Stimulated activated CD8-positive, alpha-beta memory T cell treated with anti-CD3 and anti-CD28 coated beads, Interleukin-4, amount 100 ng/mL, for 24 hours (primary cell): ENCODE results near the gene NECTIN2.
"Not testable (repeated sequence)": the region's sequence is repeated elsewhere in the genome, so short reads cannot be mapped to it uniquely, and the experiment has no call there.

Source experiments
- DNase-seq: peaks from one replicate; pipeline ENCODE4 v3.0.0-alpha.2; 2020; ENCODE audit warnings: low read depth

The NECTIN2 gene

DNA sequence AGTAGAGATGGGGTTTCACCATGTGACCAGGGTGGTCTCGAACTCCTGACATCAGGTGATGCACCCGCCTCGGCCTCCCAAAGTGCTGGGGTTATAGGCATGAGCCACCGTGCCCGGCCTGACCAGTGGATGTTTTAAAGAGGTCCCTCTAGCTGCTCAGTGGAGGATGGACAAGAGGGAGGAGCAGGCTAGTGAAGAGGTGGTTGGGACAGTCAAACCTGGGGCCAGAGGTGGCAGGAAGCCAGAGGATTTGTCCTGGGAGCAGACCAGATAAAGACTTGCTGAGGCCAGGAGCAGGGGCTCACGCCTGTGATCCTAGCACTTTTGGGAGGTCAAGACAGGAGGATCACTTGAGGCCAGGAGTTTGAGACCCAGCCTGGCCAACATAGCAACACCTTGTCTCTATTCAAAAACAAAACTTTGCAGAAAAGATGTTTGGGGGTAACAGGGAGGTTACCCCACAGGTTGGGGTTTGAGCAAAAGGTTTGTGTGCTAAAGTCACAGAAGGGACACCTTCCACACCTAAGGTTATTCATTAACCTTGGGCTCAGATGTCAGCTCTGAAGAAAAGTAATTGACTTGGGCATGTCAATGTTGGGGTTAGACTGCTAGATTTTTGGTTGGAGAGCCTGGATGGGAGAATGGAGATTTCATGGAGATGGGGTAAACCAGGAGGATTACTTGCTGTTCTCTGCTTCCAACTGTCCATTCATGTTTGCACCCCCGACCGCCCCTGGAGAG is 28.2 kb upstream of the NECTIN2 start:
- DNase-seq = no peak

DNA sequence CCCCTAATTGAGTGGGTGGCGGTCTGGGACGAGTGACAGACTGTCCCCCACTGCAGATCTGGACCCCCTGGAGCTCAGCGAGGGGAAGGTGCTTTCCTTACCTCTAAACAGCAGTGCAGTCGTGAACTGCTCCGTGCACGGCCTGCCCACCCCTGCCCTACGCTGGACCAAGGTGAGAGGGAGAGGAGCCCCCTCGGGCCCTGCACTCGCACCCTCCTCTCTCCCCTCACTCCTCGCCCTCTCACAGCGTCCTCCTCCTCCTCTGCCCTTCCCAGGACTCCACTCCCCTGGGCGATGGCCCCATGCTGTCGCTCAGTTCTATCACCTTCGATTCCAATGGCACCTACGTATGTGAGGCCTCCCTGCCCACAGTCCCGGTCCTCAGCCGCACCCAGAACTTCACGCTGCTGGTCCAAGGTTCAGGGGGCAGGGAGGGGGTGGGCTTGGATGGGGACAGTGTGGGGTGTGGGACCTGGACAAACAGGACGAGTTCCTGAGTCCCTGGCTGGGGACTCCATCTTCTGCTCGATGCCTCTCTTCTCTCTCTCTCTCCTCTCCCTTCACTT is 27.5 kb upstream of the NECTIN2 start:
- DNase-seq = no peak

DNA sequence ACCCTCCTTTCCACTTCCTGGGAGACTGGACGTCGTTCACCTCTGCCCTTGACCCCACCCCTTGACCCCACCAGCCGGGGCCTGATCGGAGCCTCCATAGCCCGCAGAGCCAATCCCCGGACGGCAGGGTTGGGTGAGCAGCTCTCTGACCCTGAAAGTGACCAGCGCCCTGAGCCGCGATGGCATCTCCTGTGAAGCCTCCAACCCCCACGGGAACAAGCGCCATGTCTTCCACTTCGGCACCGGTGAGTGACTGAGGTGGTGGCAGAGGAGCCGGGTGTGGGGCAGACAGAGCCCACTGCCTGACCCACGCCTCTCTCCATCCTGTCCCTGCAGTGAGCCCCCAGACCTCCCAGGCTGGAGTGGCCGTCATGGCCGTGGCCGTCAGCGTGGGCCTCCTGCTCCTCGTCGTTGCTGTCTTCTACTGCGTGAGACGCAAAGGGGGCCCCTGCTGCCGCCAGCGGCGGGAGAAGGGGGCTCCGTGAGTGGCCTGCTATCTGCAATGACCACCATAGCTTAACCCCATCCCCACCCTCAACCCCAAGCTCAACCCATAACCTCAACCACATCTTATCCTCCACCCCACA is 26.8 kb upstream of the NECTIN2 start:
- DNase-seq = no peak

DNA sequence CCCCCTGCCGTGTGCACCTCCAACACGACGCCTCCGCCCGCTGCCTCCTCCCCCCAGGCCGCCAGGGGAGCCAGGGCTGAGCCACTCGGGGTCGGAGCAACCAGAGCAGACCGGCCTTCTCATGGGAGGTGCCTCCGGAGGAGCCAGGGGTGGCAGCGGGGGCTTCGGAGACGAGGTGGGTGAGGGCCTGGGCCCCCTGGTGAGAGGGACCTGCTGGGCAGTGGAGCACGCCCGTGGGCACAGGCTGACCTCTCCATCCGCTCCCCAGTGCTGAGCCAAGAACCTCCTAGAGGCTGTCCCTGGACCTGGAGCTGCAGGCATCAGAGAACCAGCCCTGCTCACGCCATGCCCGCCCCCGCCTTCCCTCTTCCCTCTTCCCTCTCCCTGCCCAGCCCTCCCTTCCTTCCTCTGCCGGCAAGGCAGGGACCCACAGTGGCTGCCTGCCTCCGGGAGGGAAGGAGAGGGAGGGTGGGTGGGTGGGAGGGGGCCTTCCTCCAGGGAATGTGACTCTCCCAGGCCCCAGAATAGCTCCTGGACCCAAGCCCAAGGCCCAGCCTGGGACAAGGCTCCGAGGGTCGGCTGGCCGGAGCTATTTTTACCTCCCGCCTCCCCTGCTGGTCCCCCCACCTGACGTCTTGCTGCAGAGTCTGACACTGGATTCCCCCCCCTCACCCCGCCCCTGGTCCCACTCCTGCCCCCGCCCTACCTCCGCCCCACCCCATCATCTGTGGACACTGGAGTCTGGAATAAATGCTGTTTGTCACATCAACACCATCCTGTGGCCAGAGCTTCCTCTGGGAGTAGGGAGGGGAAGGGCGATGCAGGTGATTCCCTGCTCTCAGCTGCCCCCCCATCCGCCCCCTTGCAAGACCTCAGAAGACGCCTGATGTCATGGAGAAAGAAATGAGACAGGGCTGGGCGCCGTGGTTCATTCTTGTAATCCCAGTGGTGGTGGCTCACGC is 25.2 kb upstream of the NECTIN2 start:
- no peak for DNase-seq

DNA sequence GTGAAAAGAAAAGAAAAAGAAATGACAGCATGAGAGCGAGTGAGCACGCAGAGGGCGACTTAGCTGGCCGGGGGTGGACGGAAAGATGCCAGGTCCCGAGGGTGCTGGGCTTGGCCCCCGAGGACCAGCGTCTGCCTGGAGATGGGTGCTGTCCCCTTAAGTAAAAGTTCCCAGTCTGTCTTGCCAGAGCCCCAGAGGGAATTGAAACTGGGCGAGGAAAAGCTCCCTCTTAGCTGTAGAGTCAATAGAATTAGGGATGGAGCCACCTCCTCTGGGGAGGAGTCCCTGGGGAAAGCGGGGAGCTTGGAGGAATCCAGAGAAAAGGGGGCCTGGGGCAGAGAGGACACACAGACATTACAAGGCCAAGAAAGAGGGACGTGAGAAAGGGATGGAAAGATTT is 23.9 kb upstream of the NECTIN2 start:
- no peak for DNase-seq

DNA sequence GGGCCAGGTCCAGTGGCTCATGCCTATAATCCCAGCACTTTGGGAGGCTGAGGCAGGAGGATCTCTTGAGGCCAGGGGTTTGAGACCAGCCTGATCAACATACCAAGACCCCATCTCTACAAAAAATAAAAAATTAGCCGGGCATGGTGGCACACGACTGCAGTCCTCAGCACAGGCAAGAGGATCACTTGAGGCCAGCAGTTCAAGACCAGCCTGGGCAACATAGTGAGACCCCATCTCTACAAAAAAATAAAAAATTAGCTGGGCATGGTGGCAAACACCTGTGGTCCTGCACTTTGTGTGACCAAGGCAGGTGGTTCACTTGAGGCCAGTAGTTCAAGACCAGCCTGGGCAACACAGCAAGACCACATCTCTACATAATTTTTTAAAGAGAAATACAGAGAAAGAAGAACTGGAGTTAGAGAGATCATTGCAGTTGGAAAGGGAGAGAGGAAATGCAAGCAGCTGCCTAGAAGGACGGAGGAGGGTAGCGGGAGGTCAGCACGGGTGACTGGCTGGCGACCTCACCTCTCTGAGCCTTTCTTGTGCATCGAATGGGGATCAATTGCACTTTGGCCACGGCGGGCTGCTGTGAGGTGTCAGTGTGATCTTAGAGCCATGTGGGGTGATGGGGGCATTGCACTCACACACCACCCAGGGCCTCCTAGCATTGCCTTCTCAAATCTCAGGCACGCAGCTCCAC is 23.3 kb upstream of the NECTIN2 start:
- DNase-seq = no peak

DNA sequence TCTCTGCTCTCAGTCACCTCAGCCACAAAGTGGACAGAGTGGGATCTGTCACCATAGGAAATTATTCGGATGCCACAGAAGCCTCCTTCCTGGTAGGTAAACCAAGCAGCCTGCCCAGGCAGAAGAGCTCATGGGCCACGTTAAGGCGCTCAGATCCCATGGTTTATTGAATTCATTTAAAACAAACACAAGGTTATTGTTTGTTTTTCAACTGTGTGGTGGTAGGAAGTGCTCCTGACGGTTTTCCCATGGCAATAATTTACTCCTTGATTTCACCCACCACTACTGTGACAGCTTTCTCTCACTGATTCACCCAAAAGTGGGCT is 22.8 kb upstream of the NECTIN2 start:
- no peak for DNase-seq

DNA sequence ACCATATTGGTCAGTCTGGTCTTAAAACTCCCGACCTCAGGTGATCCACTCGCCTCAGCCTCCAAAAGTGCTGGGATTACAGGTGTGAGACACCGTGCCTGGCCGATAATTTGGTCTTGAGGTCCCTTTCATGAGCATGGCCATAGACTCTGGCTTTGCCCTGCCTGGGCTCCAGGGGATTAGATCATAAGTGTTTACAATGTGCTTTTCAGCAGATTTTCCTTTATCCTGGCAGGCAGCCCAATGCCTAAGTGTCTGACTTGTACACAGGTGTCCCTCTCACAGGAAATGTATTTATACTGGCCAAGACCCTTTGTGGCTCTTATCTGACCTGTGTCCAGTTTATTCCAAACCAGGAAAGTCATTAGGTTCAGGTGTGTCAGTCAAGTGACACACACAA is 21.3 kb upstream of the NECTIN2 start:
- no peak for DNase-seq

DNA sequence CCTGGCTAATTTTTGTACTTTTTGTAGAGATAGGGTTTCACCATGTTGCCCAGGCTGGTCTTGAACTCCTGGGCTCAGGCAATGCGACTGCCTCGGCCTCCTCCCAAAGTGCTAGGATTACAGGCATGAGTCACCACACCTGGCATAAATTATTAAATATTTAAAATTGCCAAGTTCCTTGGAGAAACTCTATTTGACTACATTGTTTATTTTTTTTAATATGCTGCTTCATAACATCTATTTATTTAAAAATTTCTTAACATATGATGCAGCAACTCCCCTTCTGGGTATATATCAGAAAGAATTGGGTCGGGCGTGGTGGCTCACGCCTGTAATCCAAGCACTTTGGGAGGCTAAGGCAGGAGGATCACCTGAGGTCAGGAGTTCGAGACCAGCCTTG is 13.2 kb upstream of the NECTIN2 start:
- not testable (repeated sequence) for DNase-seq

DNA sequence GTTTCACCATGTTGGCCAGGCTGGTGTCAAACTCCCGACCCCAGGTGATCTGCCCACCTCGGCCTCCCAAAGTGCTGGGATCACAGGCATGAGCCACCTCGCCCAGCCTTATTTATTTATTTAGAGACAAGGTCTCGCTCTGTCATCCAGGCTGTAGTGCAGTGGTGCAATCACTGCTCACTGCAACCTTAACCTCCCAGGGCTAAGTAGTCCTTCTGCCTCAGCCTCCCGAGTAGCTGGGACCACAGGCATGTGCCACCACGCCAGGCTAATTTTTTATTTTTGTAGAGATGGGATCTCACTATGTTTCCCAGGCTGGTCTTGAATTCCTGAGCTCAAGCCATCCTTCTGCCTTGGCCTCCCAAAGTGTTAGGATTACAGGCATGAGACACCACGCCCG is 11.7 kb upstream of the NECTIN2 start:
- DNase-seq = not testable (repeated sequence)

DNA sequence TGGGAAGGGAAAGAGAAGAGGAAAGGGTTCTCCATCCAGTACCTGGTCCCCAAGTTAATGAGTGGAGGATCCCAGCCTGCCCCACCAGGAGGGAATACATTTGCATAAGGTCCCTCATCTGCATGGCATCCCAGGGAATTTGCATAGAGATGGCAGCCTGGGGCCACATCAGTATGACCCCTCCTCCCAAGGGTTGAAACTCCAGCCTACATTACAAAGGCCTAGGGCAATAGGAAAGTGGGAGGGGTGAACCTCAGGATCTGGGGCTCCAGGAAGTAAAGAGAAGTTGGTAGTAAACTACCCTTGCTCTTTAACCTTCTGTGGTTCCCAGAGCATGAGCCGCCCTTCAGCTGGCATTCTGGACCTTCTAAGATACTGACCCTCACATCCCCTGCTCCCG is 6.8 kb upstream of the NECTIN2 start:
- DNase-seq = no peak

DNA sequence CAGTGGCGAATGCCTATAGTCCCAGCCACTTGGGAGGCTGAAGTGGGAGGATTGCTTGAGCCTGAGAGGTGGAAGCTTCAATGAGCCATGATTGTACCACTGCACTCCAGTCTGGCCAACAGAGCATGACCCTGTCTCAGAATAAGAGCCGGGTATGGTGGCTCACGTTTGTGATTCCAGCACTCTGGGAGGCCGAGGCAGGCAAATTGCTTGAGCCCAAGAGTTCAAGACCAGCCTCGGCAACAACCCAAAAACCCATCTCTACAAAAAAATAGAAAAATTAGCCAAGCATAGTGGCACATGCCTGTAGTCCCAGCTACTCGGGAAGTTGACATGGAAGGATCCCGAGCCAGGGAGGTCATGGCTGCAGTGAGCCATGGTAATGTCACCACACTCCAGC is 5.3 kb upstream of the NECTIN2 start:
- no peak for DNase-seq

DNA sequence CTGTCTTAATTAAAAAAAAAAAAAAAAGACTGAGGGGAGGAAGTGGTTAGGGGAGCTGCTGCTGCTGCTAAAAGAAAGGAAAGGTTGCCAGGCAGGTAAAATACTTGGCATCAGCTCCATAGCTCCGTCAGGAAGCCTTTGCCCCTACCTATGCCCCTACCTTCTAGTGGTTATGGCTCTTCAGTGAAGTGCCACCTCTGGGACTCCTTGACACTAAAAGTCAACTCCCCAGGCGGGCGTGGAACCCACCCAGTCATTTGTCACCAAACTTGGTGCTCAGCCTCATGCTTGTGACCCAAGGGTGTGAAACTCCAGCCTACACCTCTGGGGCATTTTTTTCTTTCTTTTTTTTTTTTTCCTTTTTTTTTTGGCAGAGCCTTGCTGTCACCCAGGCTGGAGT is 4.9 kb upstream of the NECTIN2 start:
- no peak for DNase-seq

DNA sequence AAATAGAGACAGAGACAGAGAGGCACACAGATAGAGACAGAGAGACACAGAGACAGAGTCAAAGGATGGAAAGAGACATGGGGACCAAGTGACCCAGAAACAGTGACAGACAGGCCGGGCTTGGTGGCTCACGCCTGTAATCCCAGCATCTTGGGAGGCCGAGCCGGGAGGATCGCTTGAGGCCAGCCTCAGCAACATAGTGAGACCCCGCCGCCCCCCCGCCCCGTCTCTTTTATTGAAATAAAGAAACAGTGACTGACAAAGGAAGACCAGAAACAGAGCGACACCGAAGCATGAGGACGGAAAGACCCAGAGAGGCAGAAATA is 848 bp upstream of the NECTIN2 start:
- no peak for DNase-seq

DNA sequence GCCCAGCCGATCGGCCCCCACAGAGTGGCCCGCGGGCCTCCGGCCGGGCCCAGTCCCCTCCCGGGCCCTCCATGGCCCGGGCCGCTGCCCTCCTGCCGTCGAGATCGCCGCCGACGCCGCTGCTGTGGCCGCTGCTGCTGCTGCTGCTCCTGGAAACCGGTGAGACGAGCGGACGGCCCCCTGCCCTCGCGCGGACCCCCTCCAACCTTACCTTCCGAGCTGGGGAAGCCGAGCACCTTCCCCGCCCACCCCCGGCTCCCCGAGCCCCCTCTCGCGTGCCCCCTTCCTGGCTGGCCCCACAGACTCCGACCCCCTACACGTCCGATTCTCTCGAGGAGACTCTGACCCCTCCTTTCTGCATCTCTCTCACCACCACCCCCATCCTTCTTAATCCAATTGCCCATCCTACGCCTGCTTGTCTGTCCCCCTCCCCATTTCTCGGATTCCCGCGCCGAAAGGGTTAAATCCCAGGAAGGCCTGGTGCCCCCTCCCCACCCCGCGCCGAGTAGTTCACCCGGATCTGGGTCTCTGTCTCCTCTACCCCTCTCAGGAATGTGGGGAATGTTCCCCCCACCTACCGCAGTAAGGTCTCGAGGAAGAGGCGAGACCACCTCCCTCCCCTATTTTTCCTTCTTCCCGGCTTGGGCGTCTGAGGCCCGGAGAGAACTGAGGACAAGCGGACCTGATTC is 502 bp downstream of the NECTIN2 start:
- no peak for DNase-seq

DNA sequence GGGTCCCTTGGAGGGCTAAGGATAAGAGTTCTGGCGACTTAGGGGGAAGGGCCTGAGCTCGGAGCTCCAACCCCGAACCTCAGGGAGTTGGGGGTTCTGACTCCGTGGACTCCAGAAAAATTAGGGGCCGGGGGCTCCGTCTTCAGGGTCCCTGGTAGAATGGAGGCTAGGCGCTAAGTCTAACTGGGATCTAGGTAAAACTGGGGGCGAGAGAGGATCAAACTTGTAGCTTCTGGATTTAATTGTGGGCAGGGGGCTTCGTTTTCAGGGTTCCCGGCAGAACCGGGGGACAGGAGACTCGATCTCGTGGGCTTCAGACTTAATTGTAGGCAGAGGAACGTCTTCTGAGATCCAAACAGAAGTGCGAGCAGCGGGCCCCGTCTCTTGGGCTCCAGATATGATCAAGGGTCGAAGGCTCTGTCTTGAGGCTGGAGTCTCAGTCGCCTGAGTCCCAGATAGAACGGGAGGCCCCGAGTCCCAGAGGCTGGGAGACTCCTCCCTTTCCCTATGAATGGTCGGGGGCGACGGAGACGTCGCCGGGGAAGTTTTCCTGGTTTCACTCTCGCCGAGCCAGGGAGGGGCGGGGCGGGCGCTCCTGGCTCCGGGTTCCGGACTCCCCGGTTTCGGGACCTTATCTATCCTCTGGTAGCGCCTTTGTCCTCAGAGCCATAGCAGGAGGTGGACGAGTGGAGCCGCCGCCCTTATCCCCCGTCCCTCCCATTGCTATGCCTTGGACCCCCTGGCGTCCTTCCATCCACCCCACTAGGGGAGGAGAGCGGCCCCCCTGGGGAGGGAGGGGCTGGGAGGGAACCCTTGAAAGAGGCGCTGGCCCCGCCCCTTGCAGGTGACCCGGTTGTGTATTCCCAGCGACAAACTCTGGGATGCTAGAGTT is 1.3 kb downstream of the NECTIN2 start:
- no peak for DNase-seq

DNA sequence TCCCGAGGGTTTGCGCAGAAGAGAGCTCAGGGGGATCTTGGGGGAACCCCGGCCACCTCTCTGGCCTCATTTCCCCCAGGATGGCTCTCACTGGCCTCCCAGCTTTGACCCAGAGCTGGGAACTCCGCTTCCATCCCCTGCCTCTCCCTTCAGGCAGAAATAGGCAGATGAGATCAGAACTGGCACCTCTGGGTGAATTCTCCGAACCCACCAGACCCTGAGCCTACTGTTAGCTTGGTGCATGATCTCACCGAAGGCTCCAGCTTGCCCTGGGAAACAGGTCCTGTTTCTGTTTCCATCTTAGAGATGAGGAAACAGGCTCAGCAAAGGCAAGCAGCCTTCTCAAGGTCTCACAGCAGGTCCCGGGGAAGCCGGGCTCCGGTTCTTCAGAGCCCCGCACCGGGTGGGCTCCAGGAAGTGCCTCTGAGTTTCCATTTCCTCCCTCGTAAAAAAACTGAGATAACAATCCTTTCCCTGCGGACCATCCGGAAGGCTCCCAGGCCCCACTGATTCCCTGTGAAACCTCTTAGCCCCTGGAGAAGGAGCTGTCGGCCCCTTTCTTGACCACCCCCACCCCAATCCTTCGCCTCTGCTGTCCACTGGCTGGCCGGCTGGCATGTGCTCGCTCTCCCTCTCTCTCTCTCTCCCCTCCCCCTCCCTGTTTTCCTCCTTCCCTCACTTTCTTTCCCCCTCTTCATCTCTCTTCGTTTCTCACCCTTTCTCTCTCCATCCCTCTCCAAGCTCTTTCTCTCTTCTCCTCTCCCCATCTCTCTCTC is 2.1 kb downstream of the NECTIN2 start:
- no peak for DNase-seq

DNA sequence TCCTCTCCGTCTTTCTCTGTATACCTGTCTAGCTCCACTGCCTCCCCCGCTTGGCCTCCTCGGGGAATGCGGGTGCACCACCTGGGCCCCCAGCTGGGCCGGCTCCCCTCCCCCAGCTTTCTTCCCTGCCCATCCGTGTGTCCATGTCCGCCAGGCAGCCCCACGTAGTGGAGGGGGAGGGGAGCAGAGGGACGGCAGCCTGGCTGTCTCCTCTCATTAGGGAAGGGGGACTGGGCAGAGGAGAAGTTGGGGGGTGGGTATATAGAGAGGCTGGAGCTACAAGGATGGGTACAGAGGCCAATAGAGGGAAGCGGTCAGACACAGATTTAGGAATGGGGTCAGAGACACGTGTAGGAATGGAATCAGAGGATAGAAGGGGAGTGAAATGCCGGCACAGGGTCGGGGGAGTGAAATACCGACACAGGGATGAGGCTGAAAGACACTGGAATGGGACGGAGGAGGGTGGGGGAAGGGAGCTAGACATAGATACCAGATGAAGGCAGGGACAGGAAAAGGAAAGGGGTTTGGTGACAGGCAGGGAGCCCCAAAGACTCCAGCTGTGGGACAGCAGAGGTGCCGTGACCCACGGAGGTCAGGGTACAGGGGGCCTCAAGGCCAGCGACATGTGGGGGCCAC is 2.8 kb downstream of the NECTIN2 start:
- no peak for DNase-seq

DNA sequence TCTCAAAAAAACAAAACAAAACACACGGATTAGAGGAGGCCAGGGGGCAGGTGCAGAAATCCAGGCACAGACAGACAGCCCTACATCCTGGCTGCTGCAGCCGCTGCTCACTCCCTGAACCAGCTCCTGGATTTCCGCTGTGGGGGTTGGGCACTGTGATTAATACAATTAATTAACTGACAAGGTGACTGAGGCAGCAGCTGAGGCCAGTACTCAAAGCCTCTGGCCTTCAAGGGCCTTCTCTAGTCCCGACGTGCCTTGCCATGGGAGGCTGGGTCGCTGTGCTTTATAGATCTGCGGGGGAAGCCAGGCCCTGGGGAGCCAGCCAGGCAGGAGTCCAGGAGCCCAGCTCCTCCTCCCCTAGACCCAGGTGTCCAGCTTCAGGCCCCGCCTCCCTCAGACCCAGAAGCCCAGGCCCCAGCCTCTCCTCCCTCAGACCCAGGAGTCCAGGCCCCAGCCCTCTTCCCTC is 4.6 kb downstream of the NECTIN2 start:
- DNase-seq = no peak
